ENCODE data around the gene PHTF2.

DNA sequence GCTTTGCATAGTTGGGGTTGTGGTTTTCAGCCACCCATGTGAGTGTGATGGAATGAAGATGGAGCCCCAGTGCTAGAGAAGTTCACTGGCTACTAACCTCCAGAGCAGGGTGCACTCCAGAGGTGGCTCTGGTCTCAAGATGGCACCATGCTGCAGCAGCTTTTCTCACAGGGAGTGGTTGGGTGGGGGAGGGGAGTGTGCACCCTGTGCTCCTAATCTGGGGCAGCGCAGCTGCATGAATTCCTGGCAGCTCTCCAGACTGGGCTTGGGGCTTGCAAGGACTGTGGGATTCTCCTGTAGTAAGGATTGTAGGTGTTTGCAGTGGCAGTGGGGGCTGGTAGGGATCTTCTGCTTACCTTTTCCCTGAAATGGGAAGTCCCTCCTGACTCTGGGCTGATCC lies 23.7 kb downstream of the PHTF2 start:
- TF ChIP-seq, protein P1, sequence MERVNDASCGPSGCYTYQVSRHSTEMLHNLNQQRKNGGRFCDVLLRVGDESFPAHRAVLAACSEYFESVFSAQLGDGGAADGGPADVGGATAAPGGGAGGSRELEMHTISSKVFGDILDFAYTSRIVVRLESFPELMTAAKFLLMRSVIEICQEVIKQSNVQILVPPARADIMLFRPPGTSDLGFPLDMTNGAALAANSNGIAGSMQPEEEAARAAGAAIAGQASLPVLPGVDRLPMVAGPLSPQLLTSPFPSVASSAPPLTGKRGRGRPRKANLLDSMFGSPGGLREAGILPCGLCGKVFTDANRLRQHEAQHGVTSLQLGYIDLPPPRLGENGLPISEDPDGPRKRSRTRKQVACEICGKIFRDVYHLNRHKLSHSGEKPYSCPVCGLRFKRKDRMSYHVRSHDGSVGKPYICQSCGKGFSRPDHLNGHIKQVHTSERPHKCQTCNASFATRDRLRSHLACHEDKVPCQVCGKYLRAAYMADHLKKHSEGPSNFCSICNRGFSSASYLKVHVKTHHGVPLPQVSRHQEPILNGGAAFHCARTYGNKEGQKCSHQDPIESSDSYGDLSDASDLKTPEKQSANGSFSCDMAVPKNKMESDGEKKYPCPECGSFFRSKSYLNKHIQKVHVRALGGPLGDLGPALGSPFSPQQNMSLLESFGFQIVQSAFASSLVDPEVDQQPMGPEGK (CRISPR knock-in tag; IDR thresholded peaks at IDR 0.05; ENCODE audit: borderline replicate concordance), result no peak
- TF ChIP-seq, protein P2, sequence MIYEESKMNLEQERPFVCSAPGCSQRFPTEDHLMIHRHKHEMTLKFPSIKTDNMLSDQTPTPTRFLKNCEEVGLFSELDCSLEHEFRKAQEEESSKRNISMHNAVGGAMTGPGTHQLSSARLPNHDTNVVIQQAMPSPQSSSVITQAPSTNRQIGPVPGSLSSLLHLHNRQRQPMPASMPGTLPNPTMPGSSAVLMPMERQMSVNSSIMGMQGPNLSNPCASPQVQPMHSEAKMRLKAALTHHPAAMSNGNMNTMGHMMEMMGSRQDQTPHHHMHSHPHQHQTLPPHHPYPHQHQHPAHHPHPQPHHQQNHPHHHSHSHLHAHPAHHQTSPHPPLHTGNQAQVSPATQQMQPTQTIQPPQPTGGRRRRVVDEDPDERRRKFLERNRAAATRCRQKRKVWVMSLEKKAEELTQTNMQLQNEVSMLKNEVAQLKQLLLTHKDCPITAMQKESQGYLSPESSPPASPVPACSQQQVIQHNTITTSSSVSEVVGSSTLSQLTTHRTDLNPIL (CRISPR knock-in tag; IDR thresholded peaks at IDR 0.05; ENCODE audit: low read depth), result no peak
- TF ChIP-seq TOX (CRISPR knock-in tag; IDR thresholded peaks at IDR 0.05; ENCODE audit: borderline replicate concordance) (no peak), ZFP3 (CRISPR knock-in tag; IDR thresholded peaks at IDR 0.05) (no peak), ZC3H10 (CRISPR knock-in tag; IDR thresholded peaks at IDR 0.05) (no peak), ZNF8 (CRISPR knock-in tag; IDR thresholded peaks at IDR 0.05) (no peak), CSRNP3 (CRISPR knock-in tag; IDR thresholded peaks at IDR 0.05) (no peak), ZFP30 (CRISPR knock-in tag; IDR thresholded peaks at IDR 0.05) (no peak), ZNF565 (CRISPR knock-in tag; conservative IDR thresholded peaks at IDR 0.05; ENCODE audit: low read depth) (no peak), BACH2 (CRISPR knock-in tag; IDR thresholded peaks at IDR 0.05; ENCODE audit: borderline replicate concordance) (no peak), PPARA (CRISPR knock-in tag; IDR thresholded peaks at IDR 0.05; ENCODE audit: borderline replicate concordance) (no peak), ESRRG (CRISPR knock-in tag; IDR thresholded peaks at IDR 0.05) (no peak)
- TF ChIP-seq, protein P3, sequence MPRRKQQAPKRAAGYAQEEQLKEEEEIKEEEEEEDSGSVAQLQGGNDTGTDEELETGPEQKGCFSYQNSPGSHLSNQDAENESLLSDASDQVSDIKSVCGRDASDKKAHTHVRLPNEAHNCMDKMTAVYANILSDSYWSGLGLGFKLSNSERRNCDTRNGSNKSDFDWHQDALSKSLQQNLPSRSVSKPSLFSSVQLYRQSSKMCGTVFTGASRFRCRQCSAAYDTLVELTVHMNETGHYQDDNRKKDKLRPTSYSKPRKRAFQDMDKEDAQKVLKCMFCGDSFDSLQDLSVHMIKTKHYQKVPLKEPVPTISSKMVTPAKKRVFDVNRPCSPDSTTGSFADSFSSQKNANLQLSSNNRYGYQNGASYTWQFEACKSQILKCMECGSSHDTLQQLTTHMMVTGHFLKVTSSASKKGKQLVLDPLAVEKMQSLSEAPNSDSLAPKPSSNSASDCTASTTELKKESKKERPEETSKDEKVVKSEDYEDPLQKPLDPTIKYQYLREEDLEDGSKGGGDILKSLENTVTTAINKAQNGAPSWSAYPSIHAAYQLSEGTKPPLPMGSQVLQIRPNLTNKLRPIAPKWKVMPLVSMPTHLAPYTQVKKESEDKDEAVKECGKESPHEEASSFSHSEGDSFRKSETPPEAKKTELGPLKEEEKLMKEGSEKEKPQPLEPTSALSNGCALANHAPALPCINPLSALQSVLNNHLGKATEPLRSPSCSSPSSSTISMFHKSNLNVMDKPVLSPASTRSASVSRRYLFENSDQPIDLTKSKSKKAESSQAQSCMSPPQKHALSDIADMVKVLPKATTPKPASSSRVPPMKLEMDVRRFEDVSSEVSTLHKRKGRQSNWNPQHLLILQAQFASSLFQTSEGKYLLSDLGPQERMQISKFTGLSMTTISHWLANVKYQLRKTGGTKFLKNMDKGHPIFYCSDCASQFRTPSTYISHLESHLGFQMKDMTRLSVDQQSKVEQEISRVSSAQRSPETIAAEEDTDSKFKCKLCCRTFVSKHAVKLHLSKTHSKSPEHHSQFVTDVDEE (CRISPR knock-in tag; IDR thresholded peaks at IDR 0.05), result no peak
- TF ChIP-seq, protein P4, sequence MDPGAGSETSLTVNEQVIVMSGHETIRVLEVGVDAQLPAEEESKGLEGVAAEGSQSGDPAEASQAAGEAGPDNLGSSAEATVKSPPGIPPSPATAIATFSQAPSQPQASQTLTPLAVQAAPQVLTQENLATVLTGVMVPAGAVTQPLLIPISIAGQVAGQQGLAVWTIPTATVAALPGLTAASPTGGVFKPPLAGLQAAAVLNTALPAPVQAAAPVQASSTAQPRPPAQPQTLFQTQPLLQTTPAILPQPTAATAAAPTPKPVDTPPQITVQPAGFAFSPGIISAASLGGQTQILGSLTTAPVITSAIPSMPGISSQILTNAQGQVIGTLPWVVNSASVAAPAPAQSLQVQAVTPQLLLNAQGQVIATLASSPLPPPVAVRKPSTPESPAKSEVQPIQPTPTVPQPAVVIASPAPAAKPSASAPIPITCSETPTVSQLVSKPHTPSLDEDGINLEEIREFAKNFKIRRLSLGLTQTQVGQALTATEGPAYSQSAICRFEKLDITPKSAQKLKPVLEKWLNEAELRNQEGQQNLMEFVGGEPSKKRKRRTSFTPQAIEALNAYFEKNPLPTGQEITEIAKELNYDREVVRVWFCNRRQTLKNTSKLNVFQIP (CRISPR knock-in tag; IDR thresholded peaks at IDR 0.05; ENCODE audit: borderline replicate concordance, low read depth), result no peak

Data from SK-N-SH treated with all-trans-retinoic acid at 6 μM for 48 hours (cell line).